ENCODE measurements around the gene TMEM125.

TMEM125 gene

DNA sequence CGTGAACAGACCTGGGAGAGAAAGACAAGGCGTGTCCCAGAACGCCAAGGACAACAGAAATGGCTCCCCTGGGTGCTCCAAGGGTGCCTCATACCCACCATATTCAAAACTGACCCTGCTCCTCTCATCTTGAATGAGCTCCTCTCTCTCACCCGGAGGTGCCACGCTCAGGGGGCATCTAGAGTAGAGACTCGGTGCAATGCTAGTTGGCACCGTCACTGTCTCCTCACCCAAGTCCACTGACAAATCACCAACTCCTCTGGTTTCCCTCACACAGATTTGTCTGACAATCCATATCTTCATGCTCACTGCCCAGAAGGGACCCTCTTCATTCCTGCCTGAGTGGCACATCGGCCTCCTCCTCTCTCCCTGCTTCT lies 5.0 kb downstream of the TMEM125 start:
- no peak for DNase-seq (ENCODE audit: low spot score)

DNA sequence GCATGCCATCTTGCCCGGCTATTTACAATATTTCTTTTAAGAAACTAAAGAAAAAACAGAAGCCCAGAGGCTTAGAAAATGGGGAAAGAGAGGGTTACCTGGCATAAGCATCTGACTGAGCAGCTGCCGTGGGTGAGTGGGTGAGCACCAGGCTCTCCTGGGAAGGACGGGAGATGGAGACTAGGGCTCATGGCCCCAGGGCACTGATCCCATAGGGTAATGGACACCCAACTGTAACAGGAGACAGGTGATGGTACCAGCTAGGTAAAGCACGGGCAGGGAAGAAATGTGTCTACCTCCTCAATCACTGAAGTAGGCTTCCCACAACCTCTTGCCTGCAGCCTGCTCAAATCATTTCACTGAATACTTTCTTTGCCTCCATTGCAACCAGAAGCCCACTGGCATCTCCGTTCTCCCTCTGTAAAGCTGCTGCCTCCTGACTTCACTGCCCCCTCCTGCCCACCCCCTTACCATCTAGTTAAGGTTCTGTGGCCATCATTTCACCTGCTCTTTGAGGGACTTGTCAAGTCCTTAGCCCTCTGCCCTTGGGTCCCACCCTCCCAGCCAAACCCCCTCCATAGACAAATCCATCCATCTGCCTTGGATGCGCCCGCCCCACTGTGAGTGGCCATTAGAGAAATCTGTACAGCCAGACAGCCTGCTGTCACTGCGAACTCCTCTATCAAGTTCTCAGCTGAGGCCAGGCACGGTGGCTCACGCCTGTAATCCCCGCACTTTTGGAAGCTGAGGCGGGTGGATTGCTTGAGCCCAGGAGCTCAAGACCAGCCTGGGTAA lies 6.2 kb downstream of the TMEM125 start:
- DNase-seq (ENCODE audit: low spot score): no peak

DNA sequence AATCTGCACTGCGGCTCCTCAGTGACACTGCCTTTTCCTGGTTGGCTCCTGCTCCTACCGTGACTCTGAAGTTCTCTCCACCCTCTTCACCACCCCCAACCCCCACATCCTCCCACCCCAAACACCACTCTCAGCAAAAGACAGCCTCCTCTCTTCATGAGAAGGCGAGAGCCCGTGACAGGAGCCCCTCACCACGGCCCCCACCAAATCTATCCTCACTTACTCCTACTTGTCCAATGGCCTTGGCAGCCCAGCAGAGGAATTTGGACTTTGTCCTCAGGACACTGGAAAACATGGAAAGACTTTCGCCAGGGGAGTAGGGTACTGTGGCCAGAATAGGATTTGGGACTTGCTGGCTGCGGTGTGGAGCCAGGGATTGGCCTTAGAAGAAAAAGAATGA lies 6.9 kb downstream of the TMEM125 start:
- no peak for DNase-seq (ENCODE audit: low spot score)

DNA sequence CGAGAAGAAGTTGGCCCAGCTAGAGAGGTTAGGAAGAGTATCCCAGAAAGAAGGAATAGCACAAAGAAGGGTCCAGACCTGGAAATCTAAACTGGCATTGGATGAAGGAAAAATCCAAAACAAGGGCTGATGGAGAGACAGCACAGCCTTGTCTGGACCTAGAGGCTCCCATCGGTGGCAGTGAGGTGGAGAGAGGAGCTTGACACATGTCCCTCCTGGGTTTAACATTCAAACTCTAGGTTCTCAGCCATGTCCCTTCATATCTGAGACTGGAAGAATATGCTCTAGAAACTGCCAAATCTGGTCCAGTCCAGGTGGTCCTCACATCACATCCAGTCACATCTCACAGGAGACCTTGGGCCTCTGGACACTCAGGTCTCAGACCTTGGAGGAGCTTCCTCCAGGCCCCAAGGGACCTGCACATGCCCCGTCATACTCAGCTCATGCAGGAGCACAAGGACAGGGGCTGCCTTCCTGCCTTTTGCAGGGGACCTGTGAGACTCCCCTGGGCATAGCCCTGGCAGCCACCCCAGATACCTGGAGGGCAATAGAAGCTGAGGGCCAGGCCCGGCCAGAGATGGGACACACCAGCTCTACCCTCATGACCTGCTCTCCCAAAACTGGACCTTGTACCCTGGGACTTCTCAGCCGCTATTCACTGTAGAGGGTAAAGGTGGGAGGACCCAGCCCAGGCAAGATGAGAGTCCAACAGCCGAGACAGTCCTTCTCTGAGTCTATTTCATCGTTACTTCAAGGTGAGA lies 7.5 kb downstream of the TMEM125 start:
- no peak for DNase-seq (ENCODE audit: low spot score)

DNA sequence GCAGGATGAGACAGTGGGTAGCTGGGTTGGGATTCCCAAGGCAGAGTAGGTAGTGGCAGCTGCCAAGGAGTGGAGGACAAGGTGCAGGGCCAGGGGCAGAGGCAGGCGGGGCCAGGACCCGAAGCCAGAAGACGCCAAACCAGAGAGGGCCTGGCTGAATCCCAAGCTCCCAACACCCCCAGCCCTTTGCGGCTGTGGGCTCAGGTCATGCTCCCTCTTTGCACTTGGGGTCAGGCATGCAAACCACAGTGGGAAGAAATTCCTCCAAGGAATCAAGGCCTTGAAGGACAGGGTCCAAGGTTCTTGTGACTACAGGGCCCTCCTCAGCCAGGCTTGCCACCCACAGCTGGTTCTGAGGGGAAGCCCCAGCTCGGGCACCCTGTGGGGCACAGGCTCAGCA lies 9.4 kb downstream of the TMEM125 start:
- no peak for DNase-seq (ENCODE audit: low spot score)

DNA sequence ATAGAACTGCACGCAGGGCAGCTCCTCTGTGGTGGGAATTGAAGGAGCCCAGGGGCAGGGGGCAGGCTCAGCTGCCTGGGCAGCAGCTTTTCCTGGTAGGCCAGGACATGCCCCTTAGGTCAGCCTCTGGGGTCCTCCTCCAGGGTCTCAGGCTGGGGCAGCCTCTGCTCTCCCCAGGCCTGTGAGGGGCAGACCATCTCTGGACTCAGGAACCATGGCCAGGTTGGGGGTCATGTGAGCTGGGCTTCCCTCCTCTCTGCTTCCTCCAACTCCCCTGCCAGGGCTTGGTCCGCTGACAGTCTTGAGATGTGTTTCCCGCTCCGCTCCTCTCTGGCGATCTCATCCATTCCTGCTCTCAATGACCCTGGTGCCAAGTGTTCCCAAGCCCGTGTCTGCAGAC lies 9.9 kb downstream of the TMEM125 start:
- no peak for DNase-seq (ENCODE audit: low spot score)

DNA sequence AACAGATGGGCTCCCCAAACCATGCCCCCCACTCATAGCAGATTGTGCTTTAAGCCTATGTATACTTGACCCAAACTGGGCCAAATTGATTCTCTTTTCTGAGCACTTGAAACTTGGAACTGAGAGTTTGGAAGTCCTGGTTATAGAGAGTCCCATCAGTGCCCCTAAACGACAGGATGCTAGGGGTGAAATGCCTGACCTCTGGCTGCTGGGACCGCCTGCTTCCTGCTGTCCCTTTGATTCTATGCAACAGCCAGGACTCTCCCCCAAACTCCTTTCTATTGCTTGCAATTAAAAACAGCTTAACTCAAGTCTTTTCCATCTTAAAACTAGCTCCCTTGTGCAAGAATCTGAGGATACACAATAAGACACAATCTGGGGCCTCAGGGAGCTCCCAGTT lies 10.9 kb downstream of the TMEM125 start:
- no peak for DNase-seq (ENCODE audit: low spot score)

DNA sequence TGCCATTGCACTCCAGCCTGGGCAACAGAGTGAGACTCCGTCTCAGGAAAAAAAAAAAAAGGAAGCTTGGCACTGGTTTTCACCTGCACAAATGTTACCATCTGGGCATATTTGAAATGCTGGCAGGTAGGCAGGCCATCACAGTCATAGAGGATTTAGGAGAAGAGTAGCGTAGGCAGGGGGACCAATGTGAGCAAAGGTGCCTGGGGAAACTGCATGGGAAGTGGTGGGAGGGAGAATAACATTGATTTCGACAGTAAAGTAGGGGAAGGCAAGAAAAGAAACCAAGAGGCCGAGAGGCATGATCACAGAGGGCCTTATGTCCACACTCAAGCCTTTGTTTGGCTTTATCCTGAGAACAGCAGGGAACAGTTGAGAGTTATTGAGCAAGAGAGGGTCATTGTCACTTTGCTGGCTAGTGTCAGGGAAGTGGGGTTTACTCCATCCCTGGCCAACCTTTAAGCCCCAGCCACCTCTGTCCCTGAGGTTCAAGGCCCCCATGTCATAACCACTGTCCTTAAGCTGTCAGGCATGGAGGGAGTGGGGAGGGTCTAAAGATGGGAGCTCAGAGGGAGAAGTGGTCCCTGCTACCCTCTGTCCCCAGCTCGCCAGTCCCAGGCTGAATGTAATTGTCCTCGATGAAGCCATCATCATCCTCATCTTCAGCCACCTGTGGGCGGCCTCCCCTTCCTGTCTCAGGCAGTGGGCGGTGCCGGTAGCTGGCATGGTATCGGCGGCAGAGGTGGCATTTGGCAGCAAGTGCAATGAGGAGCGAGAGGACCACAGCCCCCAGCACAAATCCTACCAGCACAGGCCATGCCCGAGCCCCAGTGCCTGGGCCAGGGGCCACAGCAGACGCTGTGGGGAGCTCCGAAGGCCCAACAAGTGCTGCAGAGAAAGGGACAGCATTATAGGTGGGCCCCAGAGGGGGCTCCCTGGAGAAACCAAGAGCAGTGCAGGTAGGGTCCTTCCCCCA lies 12.7 kb downstream of the TMEM125 start:
- no peak for DNase-seq (ENCODE audit: low spot score)

DNA sequence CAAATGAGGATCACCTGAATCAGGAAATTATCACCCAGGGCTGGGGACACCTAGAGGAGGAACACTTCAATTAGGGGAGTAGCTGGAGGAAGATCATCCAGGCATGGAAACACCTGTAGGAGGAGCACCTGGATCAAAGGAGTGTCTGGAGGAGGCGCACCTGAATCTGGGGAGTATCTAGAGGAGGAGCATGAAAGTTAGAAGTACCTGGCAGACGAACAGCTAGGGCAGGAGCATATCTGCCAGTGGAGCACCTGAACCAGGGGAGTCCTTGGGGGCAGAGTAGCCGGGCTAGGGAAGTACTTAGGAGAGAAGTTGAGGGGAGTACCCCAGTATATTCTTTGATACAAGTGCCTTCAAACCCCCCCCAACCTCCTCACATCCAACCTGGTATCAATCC lies 14.3 kb downstream of the TMEM125 start:
- no peak for DNase-seq (ENCODE audit: low spot score)

DNA sequence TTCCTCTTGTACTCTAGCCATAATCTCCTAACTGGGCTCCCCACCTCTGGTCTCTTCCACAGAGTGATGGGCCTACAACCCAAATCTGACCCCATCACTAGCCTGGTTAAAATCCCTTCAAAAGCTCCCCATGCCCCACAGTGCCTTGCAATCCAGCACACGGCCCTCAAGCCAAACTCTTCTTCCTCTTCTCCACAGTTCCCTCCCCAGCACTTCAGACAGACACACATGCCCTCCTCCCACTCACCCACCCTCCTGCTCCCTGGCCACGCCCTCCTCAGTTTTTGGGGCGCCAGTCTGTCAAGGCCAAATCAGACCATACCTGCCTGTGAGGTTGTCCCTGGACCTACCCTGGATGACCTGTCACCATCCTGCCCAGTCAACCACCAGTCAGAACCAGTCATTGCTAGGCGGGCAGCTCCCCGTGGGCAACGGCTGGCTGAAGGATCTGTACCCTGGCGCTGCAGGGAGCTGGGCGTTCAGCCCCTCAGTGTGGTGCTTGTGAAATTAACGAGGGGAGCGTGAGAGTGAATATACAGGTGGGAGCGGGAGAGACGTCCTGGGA lies 14.8 kb downstream of the TMEM125 start:
- no peak for DNase-seq (ENCODE audit: low spot score)

DNA sequence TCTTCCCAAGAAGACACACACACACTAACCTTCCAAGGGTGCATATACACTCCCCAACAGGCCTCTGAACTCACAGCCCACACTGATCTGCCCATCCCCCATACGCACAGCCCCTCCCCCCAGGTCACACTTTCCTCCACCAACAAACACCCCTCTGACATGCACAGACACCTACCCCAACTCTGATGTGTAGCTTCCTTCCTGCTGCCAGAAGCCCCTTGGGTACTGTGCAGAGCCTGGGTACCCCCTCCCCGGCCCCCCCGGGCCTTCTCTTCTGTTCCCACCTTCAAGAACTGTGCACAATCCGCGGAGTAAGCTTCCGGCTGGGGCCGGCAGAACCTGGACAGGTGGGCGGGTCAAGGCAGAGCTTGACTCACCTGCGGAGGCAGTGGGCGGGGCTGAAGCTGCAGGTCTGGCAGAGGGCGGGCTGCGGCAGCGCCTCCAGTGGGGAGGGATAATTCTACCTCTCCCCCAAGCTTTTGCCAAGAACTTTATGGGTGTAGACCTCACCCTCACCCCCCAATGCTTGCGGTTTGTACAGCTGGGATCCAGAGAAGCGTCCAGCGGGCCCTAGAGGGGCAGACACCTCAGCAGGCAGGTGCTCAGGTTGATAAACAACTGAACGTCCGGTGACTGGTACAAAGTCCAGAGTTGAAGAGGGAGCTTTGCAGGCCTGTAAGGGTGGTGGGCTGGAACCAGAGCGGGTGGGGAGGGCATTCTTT lies 15.6 kb downstream of the TMEM125 start, which contains the start of gene C1orf210:
C1orf210 (minus strand) TSS at position 313 of the 722 bp plus-strand sequence. CDS start 2,311 bp downstream, outside the sequence.
- no peak for DNase-seq (ENCODE audit: low spot score)

DNA sequence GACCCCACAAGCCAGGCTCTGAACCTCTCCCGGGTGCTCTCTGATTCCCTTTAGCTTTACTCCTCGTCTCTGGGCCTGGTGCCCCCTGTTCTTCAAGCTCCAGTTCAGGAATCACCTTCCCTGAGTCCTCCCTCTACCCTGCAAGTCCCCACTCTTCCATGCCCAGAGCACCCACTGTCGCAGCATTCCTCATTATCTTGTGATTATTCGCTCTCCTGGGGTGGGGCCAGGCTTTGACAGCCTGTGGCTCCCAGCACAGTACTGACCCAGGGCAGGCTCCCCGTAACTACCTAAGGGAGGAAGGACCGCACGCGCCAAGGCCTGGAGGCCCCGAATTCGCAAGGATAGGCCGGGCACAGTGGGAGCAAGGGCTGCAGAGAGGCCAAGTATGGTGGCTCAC lies 16.3 kb downstream of the TMEM125 start:
- DNase-seq (ENCODE audit: low spot score): no peak

DNA sequence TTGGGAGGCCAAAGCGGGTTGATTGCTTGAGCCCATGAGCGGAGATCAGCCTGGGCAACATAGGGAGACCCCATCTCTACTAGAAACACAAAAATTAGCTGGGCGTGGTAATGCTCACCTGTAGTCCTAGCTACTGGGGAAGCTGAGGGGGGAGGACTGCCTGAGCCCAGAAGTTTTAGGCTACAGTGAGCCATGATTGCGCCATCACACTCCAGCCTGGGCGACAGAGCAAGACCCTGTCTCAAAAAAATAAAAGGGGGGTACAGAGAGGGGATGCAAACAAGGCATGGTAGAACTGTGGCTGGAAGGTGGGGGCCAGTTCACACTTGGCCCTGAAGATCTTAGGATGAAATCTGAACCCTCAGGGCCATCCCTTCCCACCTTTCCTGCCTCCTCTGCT lies 16.8 kb downstream of the TMEM125 start:
- no peak for DNase-seq (ENCODE audit: low spot score)

DNA sequence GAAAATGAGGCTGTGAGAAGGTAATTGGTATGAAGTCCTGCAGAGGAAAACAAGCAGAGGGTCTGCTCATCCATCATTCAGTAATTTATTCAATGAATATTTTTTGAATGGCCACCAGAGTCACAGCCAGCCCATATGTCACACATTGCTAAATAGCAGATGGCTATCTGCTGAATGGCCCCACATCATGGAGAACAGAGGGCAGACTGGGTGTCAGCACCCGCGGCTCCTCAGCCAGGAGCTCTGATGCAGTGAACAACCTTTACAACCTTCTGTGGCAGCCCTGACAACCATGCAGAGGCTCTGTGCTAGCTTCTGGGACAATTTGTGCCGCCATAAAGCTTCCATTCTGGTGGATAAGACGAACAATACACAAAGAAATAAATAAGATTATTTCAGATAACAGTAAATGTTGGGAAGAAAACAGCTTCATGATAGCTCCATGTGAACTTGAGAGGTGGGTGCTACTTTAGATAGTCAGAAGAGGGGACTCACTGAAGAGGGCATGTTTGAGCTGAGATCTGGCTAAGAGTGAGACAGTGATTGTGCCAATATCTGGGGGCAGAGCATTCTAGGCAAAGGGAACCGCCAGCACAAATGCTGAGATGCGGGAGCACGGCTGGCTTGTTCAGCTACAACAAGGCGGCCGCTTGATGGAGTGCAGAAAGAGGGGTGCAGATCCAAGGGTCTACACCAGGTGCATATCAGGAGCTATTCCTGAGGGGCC lies 18.4 kb downstream of the TMEM125 start:
- no peak for DNase-seq (ENCODE audit: low spot score)

DNA sequence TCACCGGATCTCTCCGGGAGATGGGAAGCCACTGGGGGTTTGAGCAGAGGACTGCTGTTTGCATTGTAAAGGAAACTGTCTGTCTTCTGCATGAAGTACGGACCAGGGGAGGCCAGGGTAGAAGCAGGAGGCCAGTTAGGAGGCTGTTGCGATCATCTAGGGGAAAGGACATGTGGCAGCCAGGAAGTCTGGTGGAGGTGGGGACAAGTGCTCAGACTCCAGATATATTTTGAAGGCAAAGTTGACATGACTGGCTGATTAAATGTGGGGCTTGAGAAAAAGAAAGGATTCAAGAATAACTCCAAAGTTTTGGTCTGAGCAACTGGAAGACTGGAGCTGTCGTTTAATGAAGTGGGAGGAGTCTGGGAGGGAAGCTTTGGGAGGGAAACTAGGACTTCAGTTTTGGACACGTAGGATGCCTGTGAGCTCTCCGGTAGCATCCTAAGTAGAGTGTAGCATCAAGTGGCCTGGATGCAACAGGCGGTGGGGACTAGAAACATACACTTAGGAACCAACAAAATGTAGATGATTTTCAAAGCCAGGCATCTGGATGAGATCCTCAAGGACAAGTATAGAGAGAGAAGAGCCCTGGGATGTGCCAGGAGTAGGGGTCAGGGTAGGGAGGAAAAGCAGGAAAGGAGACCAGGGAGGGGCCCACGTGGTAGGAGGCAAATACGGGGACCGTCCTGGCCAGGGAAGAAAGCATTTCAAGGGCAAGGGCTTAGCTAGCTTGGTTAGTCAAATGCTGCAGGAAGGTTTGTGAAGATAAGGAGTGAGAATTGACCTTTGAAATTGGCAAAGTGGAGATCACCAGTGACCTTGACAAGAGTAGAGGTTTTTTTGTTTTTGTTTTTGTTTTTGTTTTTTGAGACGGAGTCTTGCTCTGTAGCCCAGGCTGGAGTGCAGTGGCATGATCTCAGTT lies 19.3 kb downstream of the TMEM125 start:
- DNase-seq (ENCODE audit: low spot score): no peak

DNA sequence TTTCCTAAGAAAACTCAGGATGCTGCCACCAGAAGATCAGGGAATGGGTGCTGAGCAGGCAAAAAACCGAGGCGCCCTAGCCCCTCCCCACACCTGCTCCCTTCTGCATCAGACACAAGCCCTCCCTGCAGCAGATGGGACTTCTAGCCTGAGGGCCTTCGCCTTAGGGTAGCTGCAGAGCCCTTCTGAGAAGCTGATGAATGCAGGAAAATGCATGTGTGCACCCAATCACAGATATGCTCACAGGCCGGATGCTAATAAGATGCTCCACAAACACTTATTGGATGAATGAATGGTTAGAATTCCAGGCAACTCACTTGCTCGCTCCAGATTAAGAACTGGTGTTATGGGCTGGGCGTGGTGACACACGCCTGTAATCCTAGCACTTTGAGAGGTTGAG lies 22.4 kb downstream of the TMEM125 start:
- no peak for DNase-seq (ENCODE audit: low spot score)

DNA sequence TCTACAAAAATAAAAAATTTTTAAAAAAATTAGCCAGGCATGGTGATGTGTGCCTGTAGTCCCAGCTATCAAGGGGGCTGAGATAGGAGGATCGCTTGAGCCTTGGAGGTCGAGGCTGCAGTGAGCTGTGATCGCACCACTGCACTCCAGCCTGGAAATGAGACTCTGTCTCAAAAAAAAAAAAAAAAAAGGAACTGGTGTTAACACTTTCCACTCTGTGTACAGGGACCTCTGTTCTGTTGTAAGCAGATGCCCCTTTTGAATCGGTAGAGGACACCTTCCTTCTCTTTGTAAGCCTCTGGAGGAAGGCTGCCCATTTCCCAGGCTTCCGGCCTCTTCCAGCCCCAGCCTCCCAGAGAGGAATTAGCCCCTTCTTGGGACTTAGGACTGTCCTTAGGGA lies 22.9 kb downstream of the TMEM125 start:
- no peak for DNase-seq (ENCODE audit: low spot score)

DNA sequence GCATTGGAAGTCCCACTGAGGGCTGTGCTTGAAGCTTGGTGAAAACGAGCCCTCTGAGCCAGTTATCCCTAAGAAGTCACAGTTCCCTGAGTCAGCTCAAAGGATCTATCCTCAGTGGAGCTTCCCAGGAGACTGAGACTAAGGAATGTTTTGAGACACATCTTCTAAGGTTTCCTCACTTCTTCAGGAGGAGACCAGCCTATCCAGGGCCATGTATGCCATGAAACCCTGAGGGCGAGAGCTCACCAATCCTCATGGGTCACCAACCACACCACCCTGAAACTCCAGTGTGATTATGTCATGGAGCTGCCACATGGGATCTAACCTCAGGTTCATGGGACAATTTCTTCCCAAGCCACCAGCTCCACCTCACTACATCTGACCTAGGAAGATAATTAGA lies 23.4 kb downstream of the TMEM125 start:
- DNase-seq (ENCODE audit: low spot score): no peak

All from COLO829 (cell line).